HEK293 (cell line): ENCODE measurements around the gene CCHCR1.

Experiments
- CTCF ChIA-PET: fragments of 350-600 bp; formaldehyde crosslinking; extraction: SDS; loops from one replicate; lab custom pipeline; 2021; ENCODE audit warnings: antibody characterized with exemption; lab: Yijun Ruan, JAX
- POLR2A ChIA-PET: fragments of 300-600 bp; formaldehyde crosslinking; extraction: SDS; loops from one replicate; lab custom pipeline; 2020; ENCODE audit warnings: antibody characterized with exemption, inconsistent platforms; lab: Yijun Ruan, JAX
- H3K27ac ChIP-seq: fragments of 200-500 bp; sonication (Bioruptor generic); 2 replicates; pipeline ENCODE4 v1.5.1; 2014; ENCODE audit warnings: low read depth, low read length, control low read depth, inconsistent platforms; ENCODE audit errors: extremely low read depth
- H3K36me3 ChIP-seq, 2 experiments: fragments of 200-500 bp in 1 of 2; sonication (Bioruptor generic) in 1 of 2; 1 replicate in 1 of 2; 2 replicates in 1 of 2; pipeline ENCODE4 v1.5.1; 2014 to 2017; ENCODE audit warnings: inconsistent platforms in 2 of 2, low read length in 2 of 2; ENCODE audit not compliant: control insufficient read depth in 2 of 2, insufficient read depth in 1 of 2
- H3K4me1 ChIP-seq: fragments of 200-500 bp; sonication (Bioruptor generic); 2 replicates; pipeline ENCODE4 v1.5.1; 2014; ENCODE audit warnings: mild to moderate bottlenecking, low read length, inconsistent platforms; ENCODE audit not compliant: control insufficient read depth, insufficient read depth
- H3K4me3 ChIP-seq: 2 replicates; pipeline ENCODE4 v1.5.1; 2011; ENCODE audit warnings: low read depth, mild to moderate bottlenecking, control low read depth, low read length, moderate library complexity
- H3K9me3 ChIP-seq: fragments of 200-500 bp; sonication (Bioruptor generic); 2 replicates; pipeline ENCODE4 v1.5.1; 2014; ENCODE audit warnings: low read depth, low read length, inconsistent platforms; ENCODE audit not compliant: control insufficient read depth, insufficient read depth
- BCL11A ChIP-seq: fragments of 450-650 bp; formaldehyde crosslinking; IDR thresholded peaks from 2 replicates; pipeline ENCODE4 v1.5.1; 2016; ENCODE audit warnings: low read depth, missing biosample characterization, missing genetic modification characterization
- EGR2 ChIP-seq: fragments of 450-650 bp; formaldehyde crosslinking; IDR thresholded peaks from 2 replicates; pipeline ENCODE4 v1.5.1; 2016; ENCODE audit warnings: low read depth, missing biosample characterization, missing genetic modification characterization
- GLI2 ChIP-seq: fragments of 450-650 bp; formaldehyde crosslinking; IDR thresholded peaks from 2 replicates; pipeline ENCODE4; 2017; ENCODE audit warnings: missing biosample characterization, missing genetic modification characterization, low read depth, borderline replicate concordance
- IKZF3 ChIP-seq: fragments of 450-650 bp; IDR thresholded peaks from 2 replicates; pipeline ENCODE4 v1.5.0; 2018; ENCODE audit warnings: missing biosample characterization, mild to moderate bottlenecking, missing genetic modification characterization, moderate library complexity
- KLF16 ChIP-seq: fragments of 450-650 bp; formaldehyde crosslinking; IDR thresholded peaks from 2 replicates; pipeline ENCODE4 v1.5.1; 2017; ENCODE audit warnings: missing biosample characterization, missing genetic modification characterization
- RBAK ChIP-seq: fragments of 450-650 bp; formaldehyde crosslinking; IDR thresholded peaks from 2 replicates; pipeline ENCODE4 v1.5.1; 2016; ENCODE audit warnings: missing biosample characterization, missing genetic modification characterization
- SP7 ChIP-seq: fragments of 450-650 bp; formaldehyde crosslinking; IDR thresholded peaks from 2 replicates; pipeline ENCODE4 v1.5.1; 2016; ENCODE audit warnings: missing biosample characterization, missing genetic modification characterization
- ZBTB17 ChIP-seq: fragments of 450-650 bp; formaldehyde crosslinking; IDR thresholded peaks from 2 replicates; pipeline ENCODE4 v1.5.1; 2016; ENCODE audit warnings: missing biosample characterization, missing genetic modification characterization
- ZBTB48 ChIP-seq: fragments of 450-650 bp; formaldehyde crosslinking; IDR thresholded peaks from 2 replicates; pipeline ENCODE4 v1.5.1; 2016; ENCODE audit warnings: missing biosample characterization, missing genetic modification characterization
- ZFHX2 ChIP-seq: fragments of 450-650 bp; formaldehyde crosslinking; conservative IDR thresholded peaks from 2 replicates; pipeline ENCODE4 v1.5.1; 2016; ENCODE audit warnings: missing biosample characterization, missing genetic modification characterization
- ZNF133 ChIP-seq: fragments of 450-650 bp; formaldehyde crosslinking; IDR thresholded peaks from 2 replicates; pipeline ENCODE4 v1.5.1; 2016; ENCODE audit warnings: missing biosample characterization, missing genetic modification characterization
- ZNF174 ChIP-seq: fragments of 450-650 bp; formaldehyde crosslinking; IDR thresholded peaks from 2 replicates; pipeline ENCODE4 v1.5.0; 2017; ENCODE audit warnings: missing biosample characterization, mild to moderate bottlenecking, missing genetic modification characterization
- ZNF221 ChIP-seq: fragments of 450-650 bp; formaldehyde crosslinking; IDR thresholded peaks from 2 replicates; pipeline ENCODE4 v1.5.1; 2017; ENCODE audit warnings: missing biosample characterization, missing genetic modification characterization, borderline replicate concordance
- ZNF223 ChIP-seq: fragments of 450-650 bp; formaldehyde crosslinking; IDR thresholded peaks from 2 replicates; pipeline ENCODE4 v1.5.1; 2016; ENCODE audit warnings: missing biosample characterization, missing genetic modification characterization
- ZNF354C ChIP-seq: fragments of 450-650 bp; formaldehyde crosslinking; IDR thresholded peaks from 2 replicates; pipeline ENCODE4 v1.5.1; 2016; ENCODE audit warnings: missing biosample characterization, missing genetic modification characterization, low read depth, borderline replicate concordance
- ZNF366 ChIP-seq: fragments of 450-650 bp; formaldehyde crosslinking; conservative IDR thresholded peaks from 2 replicates; pipeline ENCODE4 v1.5.1; 2016; ENCODE audit warnings: missing biosample characterization, missing genetic modification characterization
- ZNF404 ChIP-seq: fragments of 450-650 bp; formaldehyde crosslinking; IDR thresholded peaks from 2 replicates; pipeline ENCODE4 v1.5.1; 2017; ENCODE audit warnings: missing biosample characterization, missing genetic modification characterization
- ZNF416 ChIP-seq: fragments of 450-650 bp; formaldehyde crosslinking; IDR thresholded peaks from 2 replicates; pipeline ENCODE4 v1.5.1; 2016; ENCODE audit warnings: missing biosample characterization, missing genetic modification characterization
- ZNF549 ChIP-seq: fragments of 450-650 bp; IDR thresholded peaks from 2 replicates; pipeline ENCODE4 v1.5.1; 2018; ENCODE audit warnings: missing biosample characterization, missing genetic modification characterization, mild to moderate bottlenecking, inconsistent platforms, moderate library complexity
- ZNF558 ChIP-seq: fragments of 450-650 bp; formaldehyde crosslinking; IDR thresholded peaks from 2 replicates; pipeline ENCODE4 v1.5.1; 2016; ENCODE audit warnings: missing biosample characterization, missing genetic modification characterization
- ZNF660 ChIP-seq: fragments of 450-650 bp; IDR thresholded peaks from 2 replicates; pipeline ENCODE4 v1.5.1; 2018; ENCODE audit warnings: missing biosample characterization, mild to moderate bottlenecking, missing genetic modification characterization
- ZNF704 ChIP-seq: fragments of 450-650 bp; formaldehyde crosslinking; IDR thresholded peaks from 2 replicates; pipeline ENCODE4 v1.5.1; 2016; ENCODE audit warnings: missing biosample characterization, missing genetic modification characterization
- ZNF777 ChIP-seq: fragments of 450-650 bp; formaldehyde crosslinking; IDR thresholded peaks from 2 replicates; pipeline ENCODE4 v1.5.1; 2017; ENCODE audit warnings: missing biosample characterization, missing genetic modification characterization, borderline replicate concordance
- TF ChIP-seq, protein P1 (sequence below): fragments of 450-650 bp; formaldehyde crosslinking; IDR thresholded peaks from 2 replicates; pipeline ENCODE4 v1.5.1; 2017; ENCODE audit warnings: missing biosample characterization, missing genetic modification characterization

CCHCR1 gene

DNA sequence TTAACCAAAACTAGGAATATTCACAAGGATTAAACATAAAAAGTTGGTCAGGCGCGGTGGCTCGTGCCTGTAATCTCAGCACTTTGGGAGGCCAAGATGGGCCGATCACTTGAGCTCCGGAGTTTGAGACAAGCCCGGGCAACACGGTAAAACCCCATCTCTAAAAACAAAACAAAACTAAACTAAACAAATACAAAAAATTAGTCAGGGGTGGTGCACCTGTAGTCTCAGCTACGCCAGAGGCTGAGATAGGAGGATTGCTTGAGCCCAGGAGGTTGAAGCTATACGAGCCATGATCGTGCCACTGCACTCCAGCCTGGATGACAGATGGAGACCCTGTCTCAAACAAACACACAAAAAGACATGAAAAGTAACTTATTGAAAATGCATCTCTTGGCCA, 21.9 kb downstream of the CCHCR1 start:
- POLR2A ChIA-PET = no interaction called here
- H3K27ac ChIP-seq = no peak overlapping the region
- CTCF ChIA-PET = interaction anchor here (0.6 to 2.3 kb wide), 9 partner anchors 9 to 231 kb away, joined by 3 to 14 read pairs (median 3); partner anchors contain the start of gene TCF19

DNA sequence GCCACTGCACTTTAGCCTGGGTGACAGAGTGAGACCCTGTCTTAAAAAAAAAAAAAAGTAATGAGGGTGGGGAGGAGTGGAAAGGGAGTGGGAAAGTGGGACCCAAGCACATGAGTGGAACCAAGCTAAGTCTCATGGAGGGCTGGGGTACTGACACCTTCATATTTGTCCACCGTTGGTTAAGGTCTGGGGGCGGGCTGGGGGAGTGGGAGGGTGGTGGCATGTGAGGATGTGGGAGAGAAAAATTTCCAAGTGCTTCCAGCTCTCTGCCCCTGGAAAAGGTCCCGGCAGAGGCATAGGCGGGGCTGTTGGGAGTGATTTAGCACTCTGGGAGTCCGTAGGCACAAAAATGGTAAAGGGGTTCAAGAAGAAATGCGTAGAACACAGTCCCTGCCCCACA, 24.8 kb downstream of the CCHCR1 start:
- no peaks in the 10 kb centered on the region for H3K4me1 ChIP-seq
- no peak overlapping the region for H3K4me3 ChIP-seq
- H3K9me3 ChIP-seq = no peaks in the 10 kb centered on the region
- POLR2A ChIA-PET = no interaction called here
- H3K36me3 ChIP-seq = no peaks in the 10 kb centered on the region
- TF ChIP-seq EGR2 (tag by site-specific recombination) (peak; percentile 76), ZNF354C (tag by site-specific recombination) (no peak), ZFHX2 (tag by site-specific recombination) (peak; percentile 72), BCL11A (no peak), ZNF416 (tag by site-specific recombination) (no peak)
- H3K27ac ChIP-seq = no peak overlapping the region
- CTCF ChIA-PET = interaction anchor here (0.8 to 11.3 kb wide), 4 partner anchors 46 to 217 kb away, joined by 3 to 100 read pairs (median 6); no protein-coding TSS in a partner anchor

More for the DNA sequence above, 21.9 kb downstream of the CCHCR1 start:
- Histone ChIP-seq H3K9me3 (no peaks in the 10 kb centered on the region), H3K36me3 (no peaks in the 10 kb centered on the region), H3K4me1 (no peaks in the 10 kb centered on the region), H3K4me3 (no peak overlapping the region)
- TF ChIP-seq ZBTB48 = no peak
- no peak for TF ChIP-seq GLI2 (tag by site-specific recombination)
- TF ChIP-seq ZNF660 (tag by site-specific recombination) = no peak
- TF ChIP-seq ZNF174 (tag by site-specific recombination) = no peak

GRCh38 chr6:31131595-31131994, 26.0 kb downstream of the CCHCR1 start:
- H3K27ac ChIP-seq = no peak overlapping the region
- ChIA-PET POLR2A (interaction anchor here (0.6 to 0.7 kb wide), 2 partner anchors 226 to 437 kb away, joined by 3 read pairs; no protein-coding TSS in a partner anchor), CTCF (interaction anchor here (0.6 to 11.3 kb wide), 9 partner anchors 16 to 676 kb away, joined by 3 to 100 read pairs (median 4); no protein-coding TSS in a partner anchor)
- H3K4me1 ChIP-seq = no peaks in the 10 kb centered on the region
- no peak overlapping the region for H3K4me3 ChIP-seq
- no peaks in the 10 kb centered on the region for H3K9me3 ChIP-seq
- no peaks in the 10 kb centered on the region for H3K36me3 ChIP-seq
- TF ChIP-seq IKZF3 (no peak), ZNF366 (tag by site-specific recombination) (no peak), ZNF404 (tag by site-specific recombination) (no peak), SP7 (tag by site-specific recombination) (no peak), ZNF133 (no peak)
- TF ChIP-seq, protein P1, sequence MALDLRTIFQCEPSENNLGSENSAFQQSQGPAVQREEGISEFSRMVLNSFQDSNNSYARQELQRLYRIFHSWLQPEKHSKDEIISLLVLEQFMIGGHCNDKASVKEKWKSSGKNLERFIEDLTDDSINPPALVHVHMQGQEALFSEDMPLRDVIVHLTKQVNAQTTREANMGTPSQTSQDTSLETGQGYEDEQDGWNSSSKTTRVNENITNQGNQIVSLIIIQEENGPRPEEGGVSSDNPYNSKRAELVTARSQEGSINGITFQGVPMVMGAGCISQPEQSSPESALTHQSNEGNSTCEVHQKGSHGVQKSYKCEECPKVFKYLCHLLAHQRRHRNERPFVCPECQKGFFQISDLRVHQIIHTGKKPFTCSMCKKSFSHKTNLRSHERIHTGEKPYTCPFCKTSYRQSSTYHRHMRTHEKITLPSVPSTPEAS (tag by site-specific recombination) = no peak

DNA sequence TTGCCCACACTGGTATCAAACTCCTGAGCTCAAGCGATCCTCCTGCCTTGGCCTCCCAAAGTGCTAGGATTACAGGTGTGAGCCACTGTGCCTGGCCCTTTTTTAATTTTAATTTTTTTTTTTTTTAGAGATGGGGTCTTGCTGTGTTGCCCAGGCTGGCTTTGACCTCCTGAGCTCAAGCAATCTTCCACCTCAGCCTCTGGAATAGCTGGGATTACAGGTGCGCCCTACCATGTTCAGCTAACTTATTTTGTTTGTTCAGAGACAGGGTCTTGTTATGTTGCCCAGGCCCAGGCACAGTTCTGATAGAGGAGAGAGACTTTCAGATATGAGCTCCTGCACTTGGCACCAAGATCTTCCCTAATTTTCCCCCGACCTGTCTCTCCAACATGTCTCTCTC, 26.9 kb downstream of the CCHCR1 start:
- ChIA-PET CTCF (interaction anchor here (0.6 to 11.3 kb wide), 14 partner anchors 9 to 310 kb away, joined by 3 to 100 read pairs (median 3); partner anchors contain the start of genes PSORS1C1, PSORS1C2 and TCF19), POLR2A (interaction anchor here (0.7 to 1.2 kb wide), 2 partner anchors 11 to 516 kb away, joined by 3 to 6 read pairs; no protein-coding TSS in a partner anchor)
- Histone ChIP-seq H3K4me3 (no peak overlapping the region), H3K27ac (no peak overlapping the region), H3K9me3 (no peaks in the 10 kb centered on the region), H3K36me3 (no peaks in the 10 kb centered on the region), H3K4me1 (no peaks in the 10 kb centered on the region)
- TF ChIP-seq ZNF558 (tag by site-specific recombination) (no peak), ZNF549 (tag by site-specific recombination) (no peak), RBAK (tag by site-specific recombination) (no peak), KLF16 (tag by site-specific recombination) (no peak), ZNF704 (tag by site-specific recombination) (no peak), ZNF221 (tag by site-specific recombination) (no peak), ZNF777 (tag by site-specific recombination) (no peak), ZBTB17 (tag by site-specific recombination) (no peak), ZNF223 (no peak)
